T-helper 17 cell (primary cell): ENCODE data around the gene GALNTL6. TPM values are rescaled to one million over a fixed set of nuclear protein-coding genes. Genes with fewer than 3 reads are reported as not detected.
"Not testable (repeated sequence)": the region's sequence is repeated elsewhere in the genome, so short reads cannot be mapped to it uniquely, and the experiment has no call there.

Source experiments
- ATAC-seq: fragments of 150-1000 bp; cut with Tn5 transposase; 2 replicates; pipeline ENCODE4 v1.10.0; 2021; ENCODE audit warnings: mild to moderate bottlenecking, moderate library complexity
- DNase-seq, 3 donors: peaks; one replicate each; pipeline versions ENCODE4 v3.0.0 to v3.0.0-alpha.2; 2020 to 2021
- H3K9me3 ChIP-seq: one replicate; pipeline ENCODE4 v1.7.0; 2013; ENCODE audit warnings: low read length, mild to moderate bottlenecking; ENCODE audit not compliant: control insufficient read depth, poor library complexity, severe bottlenecking
- H3K27ac Mint-ChIP-seq: one replicate; pipeline ENCODE4 v1.8.0; 2022; ENCODE audit warnings: mild to moderate bottlenecking, moderate library complexity, mixed read lengths
- H3K27me3 Mint-ChIP-seq: one replicate; pipeline ENCODE4 v1.8.0; 2022; ENCODE audit warnings: mixed read lengths
- H3K36me3 Mint-ChIP-seq: one replicate; pipeline ENCODE4 v1.8.0; 2022; ENCODE audit warnings: low read depth, mixed read lengths
- H3K4me1 Mint-ChIP-seq: one replicate; pipeline ENCODE4 v1.8.0; 2022; ENCODE audit warnings: mild to moderate bottlenecking, mixed read lengths
- H3K4me3 Mint-ChIP-seq: one replicate; pipeline ENCODE4 v1.8.0; 2022; ENCODE audit warnings: mild to moderate bottlenecking, moderate library complexity, mixed read lengths
- total RNA-seq, 4 donors: library from RNA in 2 of 4; stranded (reverse) in 2 of 4; gene quantifications; one replicate each; pipeline ENCODE4 v1.2.3 and lab custom pipeline; 2022 to 2026

Gene GALNTL6
- total RNA-seq, 2 donors from 2014 or later: not detected

DNA sequence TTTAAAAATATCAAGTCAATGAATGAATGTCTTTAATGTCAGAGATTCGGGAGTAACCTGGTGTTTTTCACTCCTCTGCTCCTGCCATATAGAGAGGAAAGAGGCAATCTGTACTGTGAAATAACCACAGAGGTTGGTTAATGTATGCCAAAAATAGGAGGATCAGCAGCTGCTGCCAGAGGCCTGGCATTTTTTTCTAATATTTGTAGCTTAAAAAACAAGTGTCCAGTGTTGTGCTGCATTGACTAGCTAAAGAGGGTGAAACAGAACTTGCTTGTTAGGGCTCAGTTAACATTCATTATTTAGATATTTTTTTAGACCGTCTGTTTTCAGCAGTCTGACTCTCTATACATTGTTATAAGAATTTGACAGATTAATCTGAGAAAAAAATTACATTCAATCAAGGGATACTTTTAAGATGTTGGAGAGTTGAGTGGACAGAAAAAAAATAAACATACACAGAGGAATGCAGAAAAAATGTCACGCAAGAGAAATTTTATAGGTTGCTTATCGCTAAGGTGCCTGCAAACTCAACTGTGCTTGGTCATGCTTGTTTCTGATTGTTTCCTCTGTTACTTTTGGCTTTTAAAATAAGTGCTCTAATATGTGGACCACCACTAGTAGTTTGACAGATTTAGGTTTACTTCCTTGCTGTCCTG, 963.1 kb downstream of the GALNTL6 start:
- H3K36me3 Mint-ChIP-seq: no peaks in the 10 kb centered on the region
- no peaks in the 10 kb centered on the region for H3K4me1 Mint-ChIP-seq
- no peak for DNase-seq
- no peak for ATAC-seq
- H3K27ac Mint-ChIP-seq: no peak overlapping the region
- H3K27me3 Mint-ChIP-seq: no peaks in the 10 kb centered on the region
- H3K4me3 Mint-ChIP-seq: no peak overlapping the region
- H3K9me3 ChIP-seq: no peaks in the 10 kb centered on the region

DNA sequence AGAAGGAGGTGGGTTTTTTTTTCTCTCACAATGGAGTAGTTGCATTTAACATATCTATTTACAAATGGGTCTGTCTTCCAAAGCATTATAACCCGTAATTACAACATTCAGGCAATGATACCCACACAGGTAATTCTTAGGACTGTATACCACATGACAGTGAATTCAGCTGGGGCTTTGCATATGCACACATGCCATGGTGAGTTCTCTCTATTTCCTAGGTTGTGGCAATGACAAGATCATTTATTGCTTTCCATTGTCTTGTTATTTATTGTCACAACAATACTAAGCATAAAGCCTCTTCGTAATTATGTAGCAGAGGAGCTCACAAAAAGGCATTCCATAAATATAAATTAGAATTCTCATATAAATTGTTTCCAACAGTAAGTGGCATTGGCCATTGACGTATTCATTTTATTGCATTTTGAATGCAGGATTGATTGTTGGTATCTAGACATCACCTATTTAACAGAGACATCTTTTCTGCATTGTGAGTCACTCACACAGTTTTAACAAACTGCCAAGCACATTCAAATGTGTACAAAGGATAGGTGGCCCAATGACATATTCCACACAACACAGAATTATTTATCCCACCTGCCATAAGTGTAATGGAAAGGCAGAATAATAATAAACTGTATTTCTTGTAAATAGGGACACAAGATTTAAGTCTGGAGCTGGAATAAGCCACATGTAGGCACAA, 964.7 kb downstream of the GALNTL6 start:
- Mint-ChIP-seq H3K4me1 (no peaks in the 10 kb centered on the region), H3K4me3 (no peak overlapping the region), H3K36me3 (no peaks in the 10 kb centered on the region), H3K27ac (no peak overlapping the region), H3K27me3 (no peaks in the 10 kb centered on the region)
- DNase-seq: no peak
- no peak for ATAC-seq
- H3K9me3 ChIP-seq: no peaks in the 10 kb centered on the region

DNA sequence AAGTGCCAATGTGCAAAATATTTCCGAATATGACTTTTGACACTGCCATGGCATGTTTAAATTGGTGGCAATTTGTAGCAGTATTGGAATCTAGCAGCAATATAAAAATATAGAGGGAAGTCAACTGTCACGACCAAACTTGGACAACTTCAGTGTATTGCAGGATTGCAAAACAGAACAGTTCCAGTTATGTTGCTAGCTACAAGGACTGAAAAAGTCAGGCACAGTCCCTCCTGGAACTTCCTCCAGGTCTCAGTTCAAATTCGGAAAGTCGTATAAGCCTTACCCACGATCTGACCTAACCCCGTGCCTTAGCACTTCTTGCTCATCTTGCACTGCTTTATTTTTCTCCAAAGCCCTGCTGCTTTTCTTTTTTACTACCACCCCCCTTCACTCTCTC, 965.4 kb downstream of the GALNTL6 start:
- ATAC-seq: no peak
- Mint-ChIP-seq H3K4me1 (no peaks in the 10 kb centered on the region), H3K36me3 (no peaks in the 10 kb centered on the region), H3K4me3 (no peak overlapping the region), H3K27me3 (no peaks in the 10 kb centered on the region), H3K27ac (no peak overlapping the region)
- DNase-seq: no peak
- no peaks in the 10 kb centered on the region for H3K9me3 ChIP-seq

DNA sequence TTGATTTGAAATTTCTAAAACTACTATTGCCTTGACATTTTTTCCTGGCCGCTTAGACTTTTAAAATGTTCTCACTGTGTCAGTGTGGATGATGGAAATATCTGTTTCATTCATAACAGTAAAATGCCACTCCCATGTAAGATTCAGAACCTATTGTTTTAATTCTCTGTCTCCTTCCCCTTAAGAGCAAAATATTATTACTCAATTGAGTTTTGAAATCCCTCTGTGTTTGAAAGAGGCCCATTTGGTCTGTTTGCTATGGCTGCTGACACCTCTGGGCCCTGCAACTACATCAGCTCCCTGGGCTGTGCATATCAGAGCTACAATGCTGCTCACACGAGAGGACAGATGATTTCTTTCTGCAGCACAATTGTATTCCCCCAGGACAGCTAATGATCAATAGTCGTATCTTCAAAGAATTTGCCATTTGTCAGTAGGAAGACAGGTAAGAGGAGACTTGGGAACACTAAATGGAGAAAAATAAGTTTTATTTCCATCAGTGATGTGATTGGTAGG, 967.4 kb downstream of the GALNTL6 start:
- ATAC-seq (no peak), DNase-seq (no peak)
- no peaks in the 10 kb centered on the region for H3K36me3 Mint-ChIP-seq
- no peaks in the 10 kb centered on the region for H3K9me3 ChIP-seq
- H3K27me3 Mint-ChIP-seq: no peaks in the 10 kb centered on the region
- no peaks in the 10 kb centered on the region for H3K4me1 Mint-ChIP-seq
- no peak overlapping the region for H3K4me3 Mint-ChIP-seq
- H3K27ac Mint-ChIP-seq: no peak overlapping the region

DNA sequence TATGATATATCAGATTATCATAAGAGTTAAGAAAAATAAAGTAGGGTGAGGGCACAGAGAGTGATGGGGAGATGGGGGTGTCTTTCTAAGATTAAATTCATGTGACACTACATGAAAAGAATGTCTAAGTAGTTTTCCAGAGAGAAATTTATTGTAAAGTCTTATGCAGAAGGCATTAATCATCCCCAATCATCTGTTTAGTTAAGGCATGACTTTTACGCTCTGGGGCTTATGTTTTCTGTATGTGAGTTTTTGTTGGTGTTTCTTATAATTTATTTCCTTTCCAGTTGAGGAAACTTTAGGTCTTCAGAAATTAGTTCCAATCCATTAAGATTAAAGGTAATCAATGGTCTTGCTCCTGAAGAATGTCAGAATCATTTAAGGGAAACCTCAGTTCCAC, 972.4 kb downstream of the GALNTL6 start:
- no peak overlapping the region for H3K27ac Mint-ChIP-seq
- ATAC-seq (no peak), DNase-seq (no peak)
- H3K27me3 Mint-ChIP-seq: no peaks in the 10 kb centered on the region
- no peaks in the 10 kb centered on the region for H3K36me3 Mint-ChIP-seq
- no peak overlapping the region for H3K4me3 Mint-ChIP-seq
- H3K9me3 ChIP-seq: no peaks in the 10 kb centered on the region
- H3K4me1 Mint-ChIP-seq: no peaks in the 10 kb centered on the region

DNA sequence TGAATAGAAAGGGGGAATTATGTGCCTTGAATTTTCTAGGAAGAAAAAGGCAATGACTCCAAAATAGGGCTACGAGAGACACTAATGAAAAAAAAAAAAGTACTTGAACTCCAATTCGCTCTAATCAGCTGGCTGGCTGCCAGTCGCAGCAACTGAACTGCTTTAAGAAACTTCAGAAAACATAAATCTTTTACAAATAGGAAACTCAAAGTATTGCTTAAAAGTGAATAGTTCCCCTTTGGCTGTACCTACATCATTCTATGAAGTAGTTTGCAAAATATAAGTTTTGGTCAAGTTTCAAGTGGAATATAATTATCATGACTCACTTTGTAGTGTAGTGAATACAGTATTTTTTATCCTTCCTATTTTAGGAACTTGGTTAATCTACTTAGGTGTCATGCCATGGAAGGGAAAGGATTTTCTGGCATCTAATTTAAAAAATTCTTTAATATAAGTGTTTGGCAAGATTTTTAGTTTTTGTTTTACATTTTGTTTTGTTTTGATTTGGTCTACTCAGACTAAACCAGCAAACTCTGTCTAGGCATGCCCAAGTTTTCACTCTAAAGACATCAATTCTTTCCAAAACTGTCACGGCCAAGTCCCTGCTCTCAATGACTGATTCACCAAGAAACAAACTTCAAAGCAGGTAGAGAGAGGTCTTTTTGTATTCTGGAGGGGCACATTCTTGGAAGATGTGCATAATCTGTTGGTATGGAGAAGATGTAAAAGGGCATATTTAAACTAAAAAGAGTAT, 973.0 kb downstream of the GALNTL6 start:
- no peaks in the 10 kb centered on the region for H3K9me3 ChIP-seq
- no peak for ATAC-seq
- H3K36me3 Mint-ChIP-seq: no peaks in the 10 kb centered on the region
- no peaks in the 10 kb centered on the region for H3K4me1 Mint-ChIP-seq
- no peak for DNase-seq
- no peak overlapping the region for H3K4me3 Mint-ChIP-seq
- no peak overlapping the region for H3K27ac Mint-ChIP-seq
- H3K27me3 Mint-ChIP-seq: no peaks in the 10 kb centered on the region

DNA sequence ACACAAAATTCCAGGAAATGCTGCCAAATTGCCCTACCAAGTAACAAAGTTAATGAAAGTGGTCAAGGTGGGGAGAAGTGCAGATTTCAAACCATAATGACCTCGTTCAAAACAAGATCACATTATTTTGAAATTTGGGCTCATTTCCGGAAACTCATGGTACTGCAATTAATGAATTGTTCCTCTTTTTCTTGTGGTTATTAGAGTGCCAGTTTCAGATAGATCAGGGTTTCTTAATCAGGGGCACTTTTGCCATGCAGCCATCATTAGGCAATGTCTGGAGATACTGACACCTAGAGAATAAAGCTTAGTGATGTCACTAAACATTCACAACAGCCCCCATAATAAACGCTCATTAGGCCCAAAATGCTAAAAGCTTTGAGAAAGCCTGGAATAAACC, 973.9 kb downstream of the GALNTL6 start:
- H3K9me3 ChIP-seq: no peaks in the 10 kb centered on the region
- Mint-ChIP-seq H3K4me3 (no peak overlapping the region), H3K4me1 (no peaks in the 10 kb centered on the region), H3K36me3 (no peaks in the 10 kb centered on the region), H3K27me3 (no peaks in the 10 kb centered on the region), H3K27ac (no peak overlapping the region)
- ATAC-seq (no peak), DNase-seq (no peak)

DNA sequence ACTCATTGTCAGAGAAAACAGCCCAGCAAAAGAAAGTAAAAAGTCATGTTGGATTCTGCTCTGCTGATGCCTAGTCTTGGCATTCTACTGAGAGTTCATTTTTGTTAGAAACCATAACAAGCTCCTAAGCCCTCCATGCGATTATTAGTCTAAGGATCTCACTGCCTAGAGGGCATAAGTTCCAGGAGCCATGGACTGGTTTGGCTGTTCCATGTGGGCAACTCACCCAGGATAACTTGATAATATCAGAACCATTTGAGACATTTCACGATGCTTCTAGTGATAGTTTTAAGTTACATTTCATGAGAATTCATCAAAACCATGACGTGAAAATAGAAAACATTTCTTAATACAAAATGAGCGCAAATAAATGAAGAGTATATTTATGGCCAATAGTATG, 978.6 kb downstream of the GALNTL6 start:
- Mint-ChIP-seq H3K4me1 (no peaks in the 10 kb centered on the region), H3K36me3 (no peaks in the 10 kb centered on the region), H3K4me3 (no peak overlapping the region), H3K27ac (no peak overlapping the region), H3K27me3 (no peaks in the 10 kb centered on the region)
- no peak for ATAC-seq
- DNase-seq: no peak
- no peaks in the 10 kb centered on the region for H3K9me3 ChIP-seq

DNA sequence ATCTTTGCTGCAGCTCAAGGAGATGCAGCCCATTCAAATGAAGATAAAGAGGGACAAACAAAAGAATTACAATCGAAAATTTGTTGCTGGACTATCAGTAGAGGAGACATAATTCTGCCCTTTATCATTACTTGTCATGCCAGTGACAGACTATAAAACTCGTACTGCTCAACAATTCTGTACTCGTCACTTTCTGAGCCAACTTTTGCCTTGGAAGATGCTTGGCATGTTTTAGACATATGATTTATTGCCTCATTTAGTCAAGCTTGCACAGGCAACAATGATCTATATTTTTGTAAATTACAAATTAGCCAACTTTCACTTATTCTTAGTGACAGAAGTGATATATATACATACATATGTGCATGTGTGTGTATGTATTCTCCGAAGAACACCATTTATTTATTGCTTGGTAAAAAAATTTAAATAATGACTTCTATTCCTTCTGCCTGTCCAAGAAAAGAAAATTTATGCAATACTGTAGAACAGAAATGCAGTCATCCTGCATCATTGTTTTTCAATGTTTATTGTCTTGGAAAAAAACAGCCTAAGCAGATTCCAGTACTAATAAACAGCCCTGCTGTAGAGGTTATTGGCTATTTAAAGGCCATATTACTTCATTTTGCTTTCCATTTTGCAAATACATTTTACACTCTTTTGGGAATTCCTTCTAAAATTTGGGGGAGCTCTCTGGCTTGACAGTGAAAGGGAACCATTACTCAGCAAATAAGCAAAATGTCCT, 980.5 kb downstream of the GALNTL6 start:
- DNase-seq (no peak), ATAC-seq (no peak)
- Mint-ChIP-seq H3K4me3 (no peak overlapping the region), H3K4me1 (no peaks in the 10 kb centered on the region), H3K27ac (no peak overlapping the region), H3K27me3 (no peaks in the 10 kb centered on the region), H3K36me3 (no peaks in the 10 kb centered on the region)
- H3K9me3 ChIP-seq: no peaks in the 10 kb centered on the region

DNA sequence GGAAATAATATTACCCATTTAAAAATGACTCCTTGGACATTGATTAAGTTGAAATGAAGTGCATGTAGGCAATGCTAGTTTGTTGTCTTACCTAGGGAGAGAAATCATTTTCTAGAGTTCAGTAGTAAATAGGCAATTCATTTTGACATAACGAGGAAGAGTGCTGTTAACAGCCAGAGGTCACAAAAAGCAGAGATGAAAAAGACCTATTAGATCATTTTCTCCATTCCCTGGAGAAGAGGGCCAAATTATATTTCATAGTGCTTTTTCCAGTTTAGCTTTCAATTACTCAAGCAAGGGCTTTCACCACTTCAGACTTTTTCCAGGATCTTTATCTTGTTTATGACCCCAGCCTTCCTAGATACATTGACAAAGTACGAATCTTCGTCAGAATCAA, 981.1 kb downstream of the GALNTL6 start:
- no peaks in the 10 kb centered on the region for H3K36me3 Mint-ChIP-seq
- H3K4me1 Mint-ChIP-seq: no peaks in the 10 kb centered on the region
- no peaks in the 10 kb centered on the region for H3K9me3 ChIP-seq
- H3K4me3 Mint-ChIP-seq: no peak overlapping the region
- no peaks in the 10 kb centered on the region for H3K27me3 Mint-ChIP-seq
- no peak overlapping the region for H3K27ac Mint-ChIP-seq
- ATAC-seq (no peak), DNase-seq (no peak)

DNA sequence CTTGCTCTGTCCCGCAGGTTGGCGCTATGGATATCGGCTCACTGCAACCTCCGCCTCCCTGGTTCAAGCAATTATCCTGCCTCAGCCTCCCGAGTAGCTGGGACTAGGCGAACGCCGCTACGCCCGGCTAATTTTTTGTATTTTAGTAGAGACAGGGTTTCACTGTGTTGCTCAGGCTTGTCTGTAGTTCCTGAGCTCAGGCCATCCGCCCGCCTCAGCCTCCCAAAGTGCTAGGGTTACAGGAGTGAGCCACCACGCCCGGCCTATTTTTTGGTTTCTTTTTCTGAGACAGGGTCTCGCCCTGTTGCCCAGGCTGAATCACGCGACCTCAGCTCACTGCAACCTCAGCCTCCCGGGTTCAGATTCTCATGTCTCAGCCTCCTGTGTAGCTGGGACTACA, 984.1 kb downstream of the GALNTL6 start:
- H3K4me3 Mint-ChIP-seq, H3K36me3 Mint-ChIP-seq, H3K9me3 ChIP-seq, H3K27me3 Mint-ChIP-seq, DNase-seq, ATAC-seq, H3K27ac Mint-ChIP-seq, H3K4me1 Mint-ChIP-seq: not testable (repeated sequence)

DNA sequence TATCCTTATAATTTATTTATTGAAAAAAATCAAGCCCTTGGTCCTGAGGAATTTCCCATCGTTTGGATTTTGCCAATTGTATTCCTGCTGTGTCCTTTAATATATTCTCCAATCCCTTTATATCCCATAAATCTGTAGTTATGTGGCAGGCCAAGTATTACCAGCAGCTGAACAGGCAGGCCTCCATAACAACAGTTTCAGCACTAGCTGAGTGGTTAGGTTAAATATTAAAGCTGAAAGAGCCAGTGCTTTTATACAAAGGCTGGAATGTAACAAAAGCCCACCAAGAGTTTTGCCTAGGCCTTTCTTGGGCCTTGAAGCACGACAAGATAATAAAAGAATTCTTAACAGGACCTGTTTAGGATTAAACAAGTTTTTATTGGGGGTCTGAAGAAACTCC, 988.8 kb downstream of the GALNTL6 start:
- Mint-ChIP-seq H3K4me3 (no peak overlapping the region), H3K4me1 (no peaks in the 10 kb centered on the region), H3K36me3 (no peaks in the 10 kb centered on the region), H3K27ac (no peak overlapping the region), H3K27me3 (no peaks in the 10 kb centered on the region)
- DNase-seq: no peak
- no peaks in the 10 kb centered on the region for H3K9me3 ChIP-seq
- no peak for ATAC-seq

DNA sequence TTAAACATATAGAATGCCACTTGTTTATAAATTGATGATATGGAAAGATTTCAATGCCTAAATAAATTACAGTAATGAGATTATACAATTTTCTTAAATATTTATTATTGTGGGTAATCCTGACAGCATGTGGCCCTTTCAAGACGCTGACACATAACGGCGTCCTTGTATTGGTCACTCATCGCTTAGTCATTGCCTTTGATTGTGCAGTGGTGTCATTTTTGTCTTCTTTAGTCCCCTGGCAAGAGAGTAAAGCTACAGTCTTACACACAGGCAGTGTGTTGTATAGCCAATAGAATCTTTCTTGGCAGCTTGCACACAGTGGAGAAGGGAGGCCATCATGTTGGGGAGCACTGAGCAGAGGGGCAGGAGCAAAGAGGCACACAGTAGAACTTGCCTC, 993.6 kb downstream of the GALNTL6 start:
- H3K27me3 Mint-ChIP-seq: no peaks in the 10 kb centered on the region
- H3K27ac Mint-ChIP-seq: no peak overlapping the region
- no peaks in the 10 kb centered on the region for H3K36me3 Mint-ChIP-seq
- H3K4me1 Mint-ChIP-seq: no peaks in the 10 kb centered on the region
- no peak overlapping the region for H3K4me3 Mint-ChIP-seq
- ATAC-seq (no peak), DNase-seq (no peak)
- H3K9me3 ChIP-seq: no peaks in the 10 kb centered on the region
